Glomerular visceral epithelial cell (primary cell): Measurements from ENCODE around the gene RGS3.
"Not testable (repeated sequence)": the region's sequence is repeated elsewhere in the genome, so short reads cannot be mapped to it uniquely, and the experiment has no call there.

Experiments used
- DNase-seq: peaks from one replicate; pipeline ENCODE4 v3.0.0-alpha.2; 2016; ENCODE audit errors: extremely low spot score

The RGS3 gene

GRCh38 chr9:113463418-113464285 lies at the start of gene RGS3:
TSS of gene RGS3 (plus strand) at chr9:113463727. CDS start at chr9:113463803, 76 bp downstream.
- peak; percentile 89 for DNase-seq

GRCh38 chr9:113416149-113416721 lies 47.3 kb upstream of the RGS3 start:
- no peak for DNase-seq

- no peak for DNase-seq
Observed at GRCh38 chr9:113417370-113417769, 46.2 kb upstream of the RGS3 start.

GRCh38 chr9:113421726-113422125 lies 41.8 kb upstream of the RGS3 start:
- no peak for DNase-seq

- no peak for DNase-seq
Observed at GRCh38 chr9:113425072-113425471, 38.5 kb upstream of the RGS3 start.

- DNase-seq, result no peak
Observed at GRCh38 chr9:113426701-113427100, 36.8 kb upstream of the RGS3 start.

GRCh38 chr9:113427629-113428028 lies 35.9 kb upstream of the RGS3 start:
- no peak for DNase-seq

GRCh38 chr9:113428062-113428615 lies 35.4 kb upstream of the RGS3 start:
- no peak for DNase-seq

GRCh38 chr9:113431191-113431590 lies 32.3 kb upstream of the RGS3 start:
- DNase-seq, result no peak

GRCh38 chr9:113436728-113437515 lies 26.6 kb upstream of the RGS3 start:
- DNase-seq, result no peak

- not testable (repeated sequence) for DNase-seq
Observed at GRCh38 chr9:113437716-113438115, 25.8 kb upstream of the RGS3 start.

GRCh38 chr9:113444736-113445135 lies 18.8 kb upstream of the RGS3 start:
- DNase-seq, result no peak

- peak; percentile 58 for DNase-seq
Observed at GRCh38 chr9:113446323-113446740, 17.2 kb upstream of the RGS3 start.

GRCh38 chr9:113449376-113449775 lies 14.2 kb upstream of the RGS3 start:
- no peak for DNase-seq

GRCh38 chr9:113452113-113452605 lies 11.4 kb upstream of the RGS3 start:
- no peak for DNase-seq

- DNase-seq, result peak; percentile 65
Observed at GRCh38 chr9:113454914-113455761, 8.4 kb upstream of the RGS3 start.

GRCh38 chr9:113456235-113456634 lies 7.3 kb upstream of the RGS3 start:
- peak; percentile 8 for DNase-seq

- no peak for DNase-seq
Observed at GRCh38 chr9:113461285-113461684, 2.2 kb upstream of the RGS3 start.

GRCh38 chr9:113461943-113462342 lies 1.6 kb upstream of the RGS3 start:
- no peak for DNase-seq

GRCh38 chr9:113462781-113463286 lies 693 bp upstream of the RGS3 start:
- no peak for DNase-seq

GRCh38 chr9:113464286-113464660 lies 746 bp downstream of the RGS3 start:
- no peak for DNase-seq
